Measurements from ENCODE around the gene TSSK6.
A peak's percentile ranks its signal among the peaks of the same experiment; 100 is the strongest.

TSSK6 gene

GRCh38 chr19:19514881-19515641 lies at the start of gene TSSK6:
TSS of gene TSSK6 (minus strand) at chr19:19515548. CDS start at chr19:19515427, 121 bp downstream.
- no peak for DNase-seq

GRCh38 chr19:19563348-19563848 lies 48.0 kb upstream of the TSSK6 start:
- DNase-seq, result no peak

- no peak for DNase-seq
Observed at GRCh38 chr19:19562665-19563347, 47.5 kb upstream of the TSSK6 start.

- DNase-seq, result no peak
Observed at GRCh38 chr19:19561946-19562664, 46.8 kb upstream of the TSSK6 start.

GRCh38 chr19:19559931-19560330 lies 44.6 kb upstream of the TSSK6 start:
- no peak for DNase-seq

GRCh38 chr19:19558636-19559035 lies 43.3 kb upstream of the TSSK6 start:
- DNase-seq, result no peak

GRCh38 chr19:19558055-19558454 lies 42.7 kb upstream of the TSSK6 start:
- DNase-seq, result no peak

GRCh38 chr19:19554074-19555023 lies 39.0 kb upstream of the TSSK6 start:
- no peak for DNase-seq

GRCh38 chr19:19553670-19554069 lies 38.3 kb upstream of the TSSK6 start:
- DNase-seq, result no peak

GRCh38 chr19:19552798-19553197 lies 37.5 kb upstream of the TSSK6 start:
- peak; percentile 10 for DNase-seq

- DNase-seq, result no peak
Observed at GRCh38 chr19:19551853-19552192, 36.5 kb upstream of the TSSK6 start.

- no peak for DNase-seq
Observed at GRCh38 chr19:19550972-19551852, 35.9 kb upstream of the TSSK6 start.

- DNase-seq, result no peak
Observed at GRCh38 chr19:19550485-19550929, 35.2 kb upstream of the TSSK6 start.

- no peak for DNase-seq
Observed at GRCh38 chr19:19549804-19550464, 34.6 kb upstream of the TSSK6 start.

GRCh38 chr19:19548915-19549759 lies 33.8 kb upstream of the TSSK6 start:
- no peak for DNase-seq

- no peak for DNase-seq
Observed at GRCh38 chr19:19547674-19548336, 32.5 kb upstream of the TSSK6 start.

- no peak for DNase-seq
Observed at GRCh38 chr19:19546751-19547162, 31.4 kb upstream of the TSSK6 start.

- DNase-seq, result no peak
Observed at GRCh38 chr19:19545707-19546106, 30.4 kb upstream of the TSSK6 start.

GRCh38 chr19:19544954-19545591 lies 29.7 kb upstream of the TSSK6 start:
- no peak for DNase-seq

Data from NCI-H1694 (cell line).